Psoas muscle (tissue), 8 donors: ENCODE results near the gene NUP205. TPM values are rescaled to one million over a fixed set of nuclear protein-coding genes. Genes with fewer than 3 reads are reported as not detected.

Experiments used
- ATAC-seq, 4 donors: fragments of 200-7000 bp; cut with Tn5 transposase; one replicate each; pipeline ENCODE4 v1.9.1; 2020; ENCODE audit warnings: moderate library complexity in 3 of 4, mild to moderate bottlenecking in 2 of 4
- DNase-seq, 2 donors: peaks; one replicate each; pipeline ENCODE4 v3.0.0-alpha.2; 2020
- H3K27ac ChIP-seq: fragments of 200-600 bp; one replicate; pipeline ENCODE4 v1.8.0; 2022
- H3K27me3 ChIP-seq, 3 donors: fragments of 200-600 bp in 1 of 3; one replicate each; pipeline versions ENCODE4 v1.6.1 to v1.8.0; 2013 to 2022; ENCODE audit warnings: low read length in 2 of 3, mild to moderate bottlenecking in 2 of 3, moderate library complexity in 1 of 3; ENCODE audit not compliant: insufficient read depth in 3 of 3
- H3K36me3 ChIP-seq, 2 donors: fragments of 200-600 bp in 1 of 2; one replicate each; pipeline versions ENCODE4 v1.6.1 to v1.8.0; 2013 to 2022; ENCODE audit warnings: low read depth in 1 of 2, mild to moderate bottlenecking in 1 of 2, moderate library complexity in 1 of 2; ENCODE audit not compliant: insufficient read depth in 1 of 2
- H3K4me1 ChIP-seq: fragments of 200-600 bp; one replicate; pipeline ENCODE4 v1.8.0; 2022
- H3K4me3 ChIP-seq: fragments of 200-600 bp; one replicate; pipeline ENCODE4 v1.8.0; 2022; ENCODE audit warnings: mild to moderate bottlenecking
- H3K9me3 ChIP-seq: fragments of 200-600 bp; one replicate; pipeline ENCODE4 v1.8.0; 2022
- CTCF ChIP-seq: fragments of 200-600 bp; IDR thresholded peaks from one replicate; pipeline ENCODE4 v1.8.0; 2022; ENCODE audit warnings: antibody characterized with exemption
- WGBS, 3 donors: extraction: QIAGEN DNeasy Blood & Tissue Kit; methylation state at CpG; one replicate each; pipeline versions ENCODE4 v1.1.6 to v1.1.7; 2013; 5-methylcytosine and 5-hydroxymethylcytosine counted together
- intact Hi-C, 2 donors: fragments of 100-400 bp; cut with DNase I; formaldehyde crosslinking; loops; one replicate each; pipeline versions ENCODE4 v1.11.0 to v1.14.2; 2022
- polyA plus RNA-seq, 3 donors: library from polyadenylated mRNA; stranded (reverse); fragments of 200-250 nt; gene quantifications; one replicate each; pipeline ENCODE4 v1.2.3, GENCODE V29; 2013
- total RNA-seq, 4 donors: library from RNA; stranded (reverse); fragmentation: NEBNext Ultra II Directional in 2 of 4; extraction: Animal tissue kit (Norgen Biotek cat#: 25700) in 2 of 4; gene quantifications; one replicate each; pipeline versions ENCODE4 v1.2.1 to v1.2.4, GENCODE V29; 2021 to 2023
- donor health status: healthy with polysubstance abuse.
- donor health status: DM: no; HTN: no; CAD: no; lungs with moderate emphysema.
- donor health status: Bipolar disorder and iron deficiency.
- donor health status: healthy.
- donor health status: DM: yes; HTN: yes; CAD: no.
- donor health status: DM: no; HTN: no; CAD: no.
- donor health status: DM: no; HTN: no; CAD: no.
- donor health status: DM: yes; HTN: yes; CAD: no.

NUP205 gene
- total and polyA plus RNA-seq, 7 donors, result 15.7 to 22.7 (median 19.5) TPM

GRCh38 chr7:135669774-135670173 lies 112.1 kb downstream of the NUP205 start:
- ATAC-seq (peak; percentile 48 to 69 (median 58)), DNase-seq (no peak)
- intact Hi-C loops, result loop anchor here (5.0 to 10.0 kb wide), 4 partner anchors 38 to 338 kb away; partner anchors contain the start of gene MTPN (in 1 of the 2)
- TF ChIP-seq CTCF, result no peak
- H3K9me3 ChIP-seq, result no peaks in the 10 kb centered on the region
- H3K4me1 ChIP-seq, result peaks cover 78% of the 10 kb centered on the region
- H3K27ac ChIP-seq, result peak overlapping the region; percentile 59
- no peaks in the 10 kb centered on the region for H3K27me3 ChIP-seq
- no peak overlapping the region for H3K4me3 ChIP-seq
- WGBS, 3 donors, result 20 to 24% (median 21%) methylated on average over 1 of the region's 1 CpG
- peaks cover 0 to 12% of the 10 kb centered on the region in 2 donors for H3K36me3 ChIP-seq

DNA sequence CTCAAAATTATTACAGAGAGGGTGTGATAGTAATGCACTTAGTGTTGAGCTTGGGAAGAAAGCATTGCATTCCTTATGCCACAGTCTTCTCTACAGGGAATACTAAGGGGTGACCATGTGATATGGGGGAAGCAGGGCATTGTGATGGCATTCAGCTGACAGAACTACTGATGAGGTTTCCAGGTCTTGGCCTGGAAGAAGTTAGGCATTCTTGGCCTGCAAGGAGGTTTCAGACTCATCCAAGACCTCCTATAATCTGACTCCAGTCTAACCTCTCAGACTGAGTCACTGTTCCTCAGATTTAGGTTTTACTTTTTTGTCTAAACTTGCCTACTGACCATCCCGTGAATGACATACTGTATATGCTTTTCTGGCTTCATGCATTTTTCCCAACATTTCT lies 112.5 kb downstream of the NUP205 start:
- Histone ChIP-seq H3K27me3 (no peaks in the 10 kb centered on the region), H3K9me3 (no peaks in the 10 kb centered on the region), H3K4me3 (no peak overlapping the region), H3K4me1 (peaks cover 74% of the 10 kb centered on the region), H3K36me3 (peaks cover 0 to 12% of the 10 kb centered on the region in 2 donors), H3K27ac (peak overlapping the region; percentile 59)
- TF ChIP-seq CTCF, result no peak
- ATAC-seq (peak; percentile 49 to 61 (median 58)), DNase-seq (no peak)
- intact Hi-C loops, result loop anchor here (5.0 kb wide), 3 partner anchors 37 to 337 kb away; no protein-coding TSS in a partner anchor
- 8 to 24% (median 12%) methylated on average over 1 of the region's 1 CpG for WGBS, 3 donors

GRCh38 chr7:135672560-135673359 lies 115.0 kb downstream of the NUP205 start:
- Histone ChIP-seq H3K4me1 (peaks cover 77% of the 10 kb centered on the region), H3K4me3 (no peak overlapping the region), H3K36me3 (peaks cover 0 to 27% of the 10 kb centered on the region in 2 donors), H3K27me3 (no peaks in the 10 kb centered on the region), H3K9me3 (no peaks in the 10 kb centered on the region), H3K27ac (peak overlapping the region; percentile 59)
- intact Hi-C loops, result loop anchor here (5.0 kb wide), 3 partner anchors 35 to 335 kb away; no protein-coding TSS in a partner anchor
- no peak for DNase-seq
- 16 to 34% (median 17%) methylated on average over 3 of the region's 3 CpGs for WGBS, 3 donors
- peak; percentile 68 to 78 (median 72) for ATAC-seq
- TF ChIP-seq CTCF, result peak; percentile 78

GRCh38 chr7:135673360-135673706 lies 115.6 kb downstream of the NUP205 start:
- H3K36me3 ChIP-seq, result peaks cover 0 to 33% of the 10 kb centered on the region in 2 donors
- DNase-seq, result no peak
- no peaks in the 10 kb centered on the region for H3K9me3 ChIP-seq
- H3K27me3 ChIP-seq, result no peaks in the 10 kb centered on the region
- peak overlapping the region; percentile 59 for H3K27ac ChIP-seq
- ATAC-seq, result no peak
- intact Hi-C loops, result loop anchor here (5.0 kb wide), 3 partner anchors 34 to 334 kb away; no protein-coding TSS in a partner anchor
- no peak for TF ChIP-seq CTCF
- H3K4me3 ChIP-seq, result no peak overlapping the region
- 74 to 80% (median 75%) methylated on average over 6 of the region's 6 CpGs for WGBS, 3 donors
- peaks cover 77% of the 10 kb centered on the region for H3K4me1 ChIP-seq
